ENCODE measurements around the gene MYLK.

DNA sequence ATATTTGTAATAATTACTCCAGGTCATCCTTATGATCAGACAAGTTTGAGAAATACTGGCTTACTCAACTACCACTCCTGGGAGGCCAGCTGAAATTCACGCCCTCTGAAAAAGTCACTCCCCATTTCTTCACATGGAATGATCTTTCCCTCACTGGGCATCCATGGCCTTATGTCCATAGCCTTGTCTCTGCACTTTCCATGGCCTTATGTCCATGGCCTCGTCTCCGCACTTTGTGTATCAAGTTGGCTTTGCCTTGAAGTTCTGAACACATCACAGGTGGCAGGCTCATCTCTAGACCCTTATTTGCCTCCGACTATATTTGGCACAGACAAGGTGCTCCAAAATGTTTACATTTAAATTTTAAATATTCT lies 241.2 kb downstream of the MYLK start:
- TF ChIP-seq, protein P1, sequence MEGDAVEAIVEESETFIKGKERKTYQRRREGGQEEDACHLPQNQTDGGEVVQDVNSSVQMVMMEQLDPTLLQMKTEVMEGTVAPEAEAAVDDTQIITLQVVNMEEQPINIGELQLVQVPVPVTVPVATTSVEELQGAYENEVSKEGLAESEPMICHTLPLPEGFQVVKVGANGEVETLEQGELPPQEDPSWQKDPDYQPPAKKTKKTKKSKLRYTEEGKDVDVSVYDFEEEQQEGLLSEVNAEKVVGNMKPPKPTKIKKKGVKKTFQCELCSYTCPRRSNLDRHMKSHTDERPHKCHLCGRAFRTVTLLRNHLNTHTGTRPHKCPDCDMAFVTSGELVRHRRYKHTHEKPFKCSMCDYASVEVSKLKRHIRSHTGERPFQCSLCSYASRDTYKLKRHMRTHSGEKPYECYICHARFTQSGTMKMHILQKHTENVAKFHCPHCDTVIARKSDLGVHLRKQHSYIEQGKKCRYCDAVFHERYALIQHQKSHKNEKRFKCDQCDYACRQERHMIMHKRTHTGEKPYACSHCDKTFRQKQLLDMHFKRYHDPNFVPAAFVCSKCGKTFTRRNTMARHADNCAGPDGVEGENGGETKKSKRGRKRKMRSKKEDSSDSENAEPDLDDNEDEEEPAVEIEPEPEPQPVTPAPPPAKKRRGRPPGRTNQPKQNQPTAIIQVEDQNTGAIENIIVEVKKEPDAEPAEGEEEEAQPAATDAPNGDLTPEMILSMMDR (IDR thresholded peaks at IDR 0.05), result no peak
- TF ChIP-seq POLR2A (IDR thresholded peaks at IDR 0.05), result no peak
